ENCODE measurements around the gene HRG.

DNA sequence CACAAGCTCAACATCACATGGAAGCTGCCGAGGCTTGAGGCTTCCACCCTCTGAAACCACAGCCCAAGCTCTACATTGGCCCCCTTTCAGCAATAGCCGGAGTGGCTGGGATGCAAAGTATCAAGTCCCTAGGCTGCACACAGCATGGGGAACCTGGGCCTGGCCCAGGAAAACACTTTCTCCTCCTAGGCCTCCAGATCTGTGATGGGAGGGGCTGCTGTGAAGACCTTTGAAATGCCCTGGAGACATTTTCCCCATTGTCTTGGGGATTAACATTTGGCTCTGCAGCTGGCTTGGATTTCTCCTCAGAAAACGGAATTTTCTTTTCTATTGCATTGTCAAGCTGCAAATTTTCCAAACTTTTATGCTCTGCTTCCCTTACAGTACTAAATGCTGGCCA is 18.2 kb downstream of the HRG start:
- TF ChIP-seq, protein P1, sequence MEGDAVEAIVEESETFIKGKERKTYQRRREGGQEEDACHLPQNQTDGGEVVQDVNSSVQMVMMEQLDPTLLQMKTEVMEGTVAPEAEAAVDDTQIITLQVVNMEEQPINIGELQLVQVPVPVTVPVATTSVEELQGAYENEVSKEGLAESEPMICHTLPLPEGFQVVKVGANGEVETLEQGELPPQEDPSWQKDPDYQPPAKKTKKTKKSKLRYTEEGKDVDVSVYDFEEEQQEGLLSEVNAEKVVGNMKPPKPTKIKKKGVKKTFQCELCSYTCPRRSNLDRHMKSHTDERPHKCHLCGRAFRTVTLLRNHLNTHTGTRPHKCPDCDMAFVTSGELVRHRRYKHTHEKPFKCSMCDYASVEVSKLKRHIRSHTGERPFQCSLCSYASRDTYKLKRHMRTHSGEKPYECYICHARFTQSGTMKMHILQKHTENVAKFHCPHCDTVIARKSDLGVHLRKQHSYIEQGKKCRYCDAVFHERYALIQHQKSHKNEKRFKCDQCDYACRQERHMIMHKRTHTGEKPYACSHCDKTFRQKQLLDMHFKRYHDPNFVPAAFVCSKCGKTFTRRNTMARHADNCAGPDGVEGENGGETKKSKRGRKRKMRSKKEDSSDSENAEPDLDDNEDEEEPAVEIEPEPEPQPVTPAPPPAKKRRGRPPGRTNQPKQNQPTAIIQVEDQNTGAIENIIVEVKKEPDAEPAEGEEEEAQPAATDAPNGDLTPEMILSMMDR (IDR thresholded peaks at IDR 0.05), result no peak
- no peak for TF ChIP-seq TCF7L2 (IDR thresholded peaks at IDR 0.05; ENCODE audit: low read depth, low read length)
- TF ChIP-seq POLR2AphosphoS5 (IDR thresholded peaks at IDR 0.05; ENCODE audit: low read depth, low read length), result no peak
- TF ChIP-seq, protein P2, sequence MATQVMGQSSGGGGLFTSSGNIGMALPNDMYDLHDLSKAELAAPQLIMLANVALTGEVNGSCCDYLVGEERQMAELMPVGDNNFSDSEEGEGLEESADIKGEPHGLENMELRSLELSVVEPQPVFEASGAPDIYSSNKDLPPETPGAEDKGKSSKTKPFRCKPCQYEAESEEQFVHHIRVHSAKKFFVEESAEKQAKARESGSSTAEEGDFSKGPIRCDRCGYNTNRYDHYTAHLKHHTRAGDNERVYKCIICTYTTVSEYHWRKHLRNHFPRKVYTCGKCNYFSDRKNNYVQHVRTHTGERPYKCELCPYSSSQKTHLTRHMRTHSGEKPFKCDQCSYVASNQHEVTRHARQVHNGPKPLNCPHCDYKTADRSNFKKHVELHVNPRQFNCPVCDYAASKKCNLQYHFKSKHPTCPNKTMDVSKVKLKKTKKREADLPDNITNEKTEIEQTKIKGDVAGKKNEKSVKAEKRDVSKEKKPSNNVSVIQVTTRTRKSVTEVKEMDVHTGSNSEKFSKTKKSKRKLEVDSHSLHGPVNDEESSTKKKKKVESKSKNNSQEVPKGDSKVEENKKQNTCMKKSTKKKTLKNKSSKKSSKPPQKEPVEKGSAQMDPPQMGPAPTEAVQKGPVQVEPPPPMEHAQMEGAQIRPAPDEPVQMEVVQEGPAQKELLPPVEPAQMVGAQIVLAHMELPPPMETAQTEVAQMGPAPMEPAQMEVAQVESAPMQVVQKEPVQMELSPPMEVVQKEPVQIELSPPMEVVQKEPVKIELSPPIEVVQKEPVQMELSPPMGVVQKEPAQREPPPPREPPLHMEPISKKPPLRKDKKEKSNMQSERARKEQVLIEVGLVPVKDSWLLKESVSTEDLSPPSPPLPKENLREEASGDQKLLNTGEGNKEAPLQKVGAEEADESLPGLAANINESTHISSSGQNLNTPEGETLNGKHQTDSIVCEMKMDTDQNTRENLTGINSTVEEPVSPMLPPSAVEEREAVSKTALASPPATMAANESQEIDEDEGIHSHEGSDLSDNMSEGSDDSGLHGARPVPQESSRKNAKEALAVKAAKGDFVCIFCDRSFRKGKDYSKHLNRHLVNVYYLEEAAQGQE (IDR thresholded peaks at IDR 0.05; ENCODE audit: insufficient read depth in 1 of 2, low read depth in 2 of 2, low read length in 1 of 2), result no peak
- TF ChIP-seq SIN3A (IDR thresholded peaks at IDR 0.05; ENCODE audit: borderline replicate concordance, insufficient read depth, low read depth, low read length), result no peak

All from Panc1 (cell line).